IPS-15b (cell line): ENCODE data around the gene CEBPA.

ENCODE experiments used
- H3K27me3 ChIP-seq: one replicate; pipeline ENCODE4 v1.6.1; 2013; ENCODE audit warnings: low read length; ENCODE audit not compliant: control insufficient read depth, insufficient read depth
- H3K36me3 ChIP-seq: one replicate; pipeline ENCODE4 v1.6.1; 2013; ENCODE audit warnings: low read length; ENCODE audit not compliant: control insufficient read depth, insufficient read depth
- H3K4me1 ChIP-seq: one replicate; pipeline ENCODE4 v1.6.1; 2013; ENCODE audit warnings: mild to moderate bottlenecking, low read length; ENCODE audit not compliant: control insufficient read depth, insufficient read depth
- H3K4me3 ChIP-seq: one replicate; pipeline ENCODE4 v1.5.1; 2013; ENCODE audit warnings: low read depth, low read length
- H3K9ac ChIP-seq: one replicate; pipeline ENCODE4 v1.6.1; 2013; ENCODE audit warnings: low read depth, mild to moderate bottlenecking, low read length
- H3K9me3 ChIP-seq: one replicate; pipeline ENCODE4 v1.6.1; 2013; ENCODE audit warnings: mild to moderate bottlenecking, low read length; ENCODE audit not compliant: control insufficient read depth, insufficient read depth

The CEBPA gene

GRCh38 chr19:33259539-33259938 is 42.8 kb downstream of the CEBPA start:
- H3K27me3 ChIP-seq: no peaks in the 10 kb centered on the region
- no peaks in the 10 kb centered on the region for H3K4me1 ChIP-seq
- H3K9ac ChIP-seq: no peak overlapping the region
- no peaks in the 10 kb centered on the region for H3K9me3 ChIP-seq
- H3K36me3 ChIP-seq: no peaks in the 10 kb centered on the region
- no peak overlapping the region for H3K4me3 ChIP-seq

GRCh38 chr19:33257828-33258227 is 44.5 kb downstream of the CEBPA start:
- no peaks in the 10 kb centered on the region for H3K9me3 ChIP-seq
- H3K27me3 ChIP-seq: no peaks in the 10 kb centered on the region
- H3K4me3 ChIP-seq: no peak overlapping the region
- H3K36me3 ChIP-seq: no peaks in the 10 kb centered on the region
- H3K4me1 ChIP-seq: no peaks in the 10 kb centered on the region
- H3K9ac ChIP-seq: no peak overlapping the region

GRCh38 chr19:33256261-33256660 is 46.1 kb downstream of the CEBPA start:
- H3K27me3 ChIP-seq: no peaks in the 10 kb centered on the region
- H3K36me3 ChIP-seq: no peaks in the 10 kb centered on the region
- H3K4me3 ChIP-seq: no peak overlapping the region
- no peaks in the 10 kb centered on the region for H3K9me3 ChIP-seq
- no peak overlapping the region for H3K9ac ChIP-seq
- no peaks in the 10 kb centered on the region for H3K4me1 ChIP-seq

- Histone ChIP-seq H3K36me3 (no peaks in the 10 kb centered on the region), H3K4me1 (no peaks in the 10 kb centered on the region), H3K4me3 (no peak overlapping the region), H3K27me3 (no peaks in the 10 kb centered on the region), H3K9me3 (no peaks in the 10 kb centered on the region), H3K9ac (no peak overlapping the region)
These were observed 46.6 kb downstream of the CEBPA start for GRCh38 chr19:33255781-33256180.

GRCh38 chr19:33254245-33254824 is 48.0 kb downstream of the CEBPA start:
- H3K9ac ChIP-seq: no peak overlapping the region
- H3K4me1 ChIP-seq: no peaks in the 10 kb centered on the region
- H3K27me3 ChIP-seq: no peaks in the 10 kb centered on the region
- H3K9me3 ChIP-seq: no peaks in the 10 kb centered on the region
- H3K4me3 ChIP-seq: no peak overlapping the region
- H3K36me3 ChIP-seq: no peaks in the 10 kb centered on the region

GRCh38 chr19:33252971-33253370 is 49.4 kb downstream of the CEBPA start:
- Histone ChIP-seq H3K9me3 (no peaks in the 10 kb centered on the region), H3K27me3 (no peaks in the 10 kb centered on the region), H3K4me1 (no peaks in the 10 kb centered on the region), H3K4me3 (no peak overlapping the region), H3K36me3 (no peaks in the 10 kb centered on the region), H3K9ac (no peak overlapping the region)

GRCh38 chr19:33252418-33252962 is 49.8 kb downstream of the CEBPA start:
- H3K4me1 ChIP-seq: no peaks in the 10 kb centered on the region
- no peaks in the 10 kb centered on the region for H3K36me3 ChIP-seq
- no peaks in the 10 kb centered on the region for H3K9me3 ChIP-seq
- no peak overlapping the region for H3K9ac ChIP-seq
- no peak overlapping the region for H3K4me3 ChIP-seq
- no peaks in the 10 kb centered on the region for H3K27me3 ChIP-seq

- H3K36me3 ChIP-seq: no peaks in the 10 kb centered on the region
These were observed 50.7 kb downstream of the CEBPA start for GRCh38 chr19:33251526-33252090.

GRCh38 chr19:33251076-33251475 is 51.3 kb downstream of the CEBPA start:
- no peak overlapping the region for H3K9ac ChIP-seq
- no peaks in the 10 kb centered on the region for H3K27me3 ChIP-seq
- H3K9me3 ChIP-seq: no peaks in the 10 kb centered on the region
- no peaks in the 10 kb centered on the region for H3K36me3 ChIP-seq
- H3K4me3 ChIP-seq: no peak overlapping the region
- H3K4me1 ChIP-seq: no peaks in the 10 kb centered on the region

More at GRCh38 chr19:33251526-33252090, 50.7 kb downstream of the CEBPA start:
- H3K27me3 ChIP-seq: no peaks in the 10 kb centered on the region
- no peak overlapping the region for H3K9ac ChIP-seq
- no peaks in the 10 kb centered on the region for H3K9me3 ChIP-seq
- H3K4me1 ChIP-seq: no peaks in the 10 kb centered on the region
- H3K4me3 ChIP-seq: no peak overlapping the region

GRCh38 chr19:33250500-33250899 is 51.8 kb downstream of the CEBPA start:
- Histone ChIP-seq H3K9me3 (no peaks in the 10 kb centered on the region), H3K4me3 (no peak overlapping the region), H3K36me3 (no peaks in the 10 kb centered on the region), H3K27me3 (no peaks in the 10 kb centered on the region), H3K9ac (no peak overlapping the region), H3K4me1 (no peaks in the 10 kb centered on the region)
